ENCODE data around the gene PRSS38. TPM values are rescaled to one million over a fixed set of nuclear protein-coding genes. Genes with fewer than 3 reads are reported as not detected.

PRSS38 gene
- polyA plus RNA-seq, 1 donor (not counting 4 experiments of a cell fraction or from before 2014, with no cell fraction given) = not detected

- no peak for DNase-seq (ENCODE audit: low read depth, low spot score)
- H3K27me3 ChIP-seq (ENCODE audit: control insufficient read depth, extremely low read depth, insufficient read depth, low read length) = no peaks in the 10 kb centered on the region
- TF ChIP-seq CTCF (optimal IDR thresholded peaks at IDR 0.05 in 1 of 3, IDR thresholded peaks at IDR 0.05 in 1 of 3, conservative IDR thresholded peaks at IDR 0.05 in 1 of 3; ENCODE audit: extremely low read depth in 1 of 3, insufficient read depth in 2 of 3, low read length in 3 of 3) = no peak
- TF ChIP-seq EZH2 (IDR thresholded peaks at IDR 0.05; ENCODE audit: low read length) = no peak
- H3K4me2 ChIP-seq (ENCODE audit: control insufficient read depth, extremely low read depth, insufficient read depth, low read depth, low read length) = peak overlapping the region; percentile 76
- peak overlapping the region in 2 of 3 experiments; percentile 31 to 49 for H3K4me3 ChIP-seq (ENCODE audit: control insufficient read depth in 2 of 3, extremely low read depth in 1 of 3, insufficient read depth in 2 of 3, low read depth in 1 of 3, low read length in 3 of 3)
- H3K36me3 ChIP-seq (ENCODE audit: control insufficient read depth in 2 of 2, extremely low read depth in 1 of 2, insufficient read depth in 2 of 2, low read length in 2 of 2) = no peaks in the 10 kb centered on the region
- no peaks in the 10 kb centered on the region for H3K9me1 ChIP-seq (ENCODE audit: control insufficient read depth, extremely low read depth, insufficient read depth, low read length)
- no peaks in the 10 kb centered on the region for H3K79me2 ChIP-seq (ENCODE audit: control insufficient read depth, insufficient read depth, low read length)
- peak overlapping the region; percentile 91 for H2AFZ ChIP-seq (ENCODE audit: control insufficient read depth, low read length)
- peak overlapping the region; percentile 71 for H3K9ac ChIP-seq (ENCODE audit: control insufficient read depth, extremely low read depth, insufficient read depth, low read length)
- H3K27ac ChIP-seq (ENCODE audit: control insufficient read depth, insufficient read depth, low read length) = peak overlapping the region; percentile 65
- FAIRE-seq = no peak
- no peaks in the 10 kb centered on the region for H3K9me3 ChIP-seq (ENCODE audit: control insufficient read depth, low read depth, low read length)
- peaks cover 19% of the 10 kb centered on the region for H3K4me1 ChIP-seq (ENCODE audit: control insufficient read depth, extremely low read depth, insufficient read depth, low read length)
- H4K20me1 ChIP-seq (ENCODE audit: control insufficient read depth, extremely low read depth, insufficient read depth, low read length) = no peaks in the 10 kb centered on the region
- dilution Hi-C loops (cut with MboI; ENCODE audit: extremely low pct_ligation_motif_present, low sequenced_read_pairs) = no loop called here
These were observed 69.7 kb downstream of the PRSS38 start for GRCh38 chr1:227885135-227885647.

- TF ChIP-seq EZH2 (IDR thresholded peaks at IDR 0.05; ENCODE audit: low read length) = no peak
- TF ChIP-seq CTCF (optimal IDR thresholded peaks at IDR 0.05 in 1 of 3, IDR thresholded peaks at IDR 0.05 in 1 of 3, conservative IDR thresholded peaks at IDR 0.05 in 1 of 3; ENCODE audit: extremely low read depth in 1 of 3, insufficient read depth in 2 of 3, low read length in 3 of 3) = peak in 1 of 3 experiments; percentile 49
- no peaks in the 10 kb centered on the region for H3K27me3 ChIP-seq (ENCODE audit: control insufficient read depth, extremely low read depth, insufficient read depth, low read length)
- dilution Hi-C loops (cut with MboI; ENCODE audit: extremely low pct_ligation_motif_present, low sequenced_read_pairs) = no loop called here
- no peaks in the 10 kb centered on the region for H3K36me3 ChIP-seq (ENCODE audit: control insufficient read depth in 2 of 2, extremely low read depth in 1 of 2, insufficient read depth in 2 of 2, low read length in 2 of 2)
- no peaks in the 10 kb centered on the region for H4K20me1 ChIP-seq (ENCODE audit: control insufficient read depth, extremely low read depth, insufficient read depth, low read length)
- H3K4me2 ChIP-seq (ENCODE audit: control insufficient read depth, extremely low read depth, insufficient read depth, low read depth, low read length) = peak overlapping the region; percentile 76
- H3K4me3 ChIP-seq (ENCODE audit: control insufficient read depth in 2 of 3, extremely low read depth in 1 of 3, insufficient read depth in 2 of 3, low read depth in 1 of 3, low read length in 3 of 3) = peak overlapping the region in 2 of 3 experiments; percentile 31 to 49
- peak overlapping the region; percentile 65 for H3K27ac ChIP-seq (ENCODE audit: control insufficient read depth, insufficient read depth, low read length)
- peaks cover 19% of the 10 kb centered on the region for H3K4me1 ChIP-seq (ENCODE audit: control insufficient read depth, extremely low read depth, insufficient read depth, low read length)
- H3K9ac ChIP-seq (ENCODE audit: control insufficient read depth, extremely low read depth, insufficient read depth, low read length) = peak overlapping the region; percentile 71
- H2AFZ ChIP-seq (ENCODE audit: control insufficient read depth, low read length) = peak overlapping the region; percentile 91
- H3K9me1 ChIP-seq (ENCODE audit: control insufficient read depth, extremely low read depth, insufficient read depth, low read length) = no peaks in the 10 kb centered on the region
- FAIRE-seq (peak; percentile 93), DNase-seq (ENCODE audit: low read depth, low spot score) (peak; percentile 58)
- no peaks in the 10 kb centered on the region for H3K9me3 ChIP-seq (ENCODE audit: control insufficient read depth, low read depth, low read length)
- H3K79me2 ChIP-seq (ENCODE audit: control insufficient read depth, insufficient read depth, low read length) = no peaks in the 10 kb centered on the region
These were observed 70.4 kb downstream of the PRSS38 start for GRCh38 chr1:227885648-227886502.
